C4-2B (cell line): ENCODE data around the gene IFT74.

Experiments
- ZFX ChIP-seq: fragments of 450-650 bp; IDR thresholded peaks from 2 replicates; pipeline ENCODE4 v1.6.1; 2017
- TF ChIP-seq, protein P1 (sequence below): fragments of 450-650 bp; conservative IDR thresholded peaks from 2 replicates; pipeline ENCODE4 v1.5.1; 2017; ENCODE audit warnings: mild to moderate bottlenecking

DNA sequence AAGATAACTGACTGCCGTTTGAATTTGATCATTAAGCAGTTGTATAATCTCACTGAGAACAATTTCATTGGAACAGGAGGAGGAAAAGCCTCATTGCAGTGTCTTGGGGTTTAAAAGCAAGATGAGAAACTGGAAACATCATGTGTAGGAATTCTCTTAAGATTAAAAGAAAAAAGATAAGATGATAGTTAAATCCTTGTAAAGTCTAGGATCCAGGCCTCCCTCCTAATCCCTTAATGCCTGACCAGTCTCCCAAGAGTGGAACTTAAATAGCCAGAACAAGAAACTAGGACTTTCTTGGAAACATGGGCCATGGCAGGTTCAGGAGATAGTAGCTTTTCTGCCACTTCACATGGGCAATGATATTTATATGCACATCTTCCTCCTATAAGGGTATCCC lies 86.3 kb downstream of the IFT74 start:
- TF ChIP-seq, protein P1, sequence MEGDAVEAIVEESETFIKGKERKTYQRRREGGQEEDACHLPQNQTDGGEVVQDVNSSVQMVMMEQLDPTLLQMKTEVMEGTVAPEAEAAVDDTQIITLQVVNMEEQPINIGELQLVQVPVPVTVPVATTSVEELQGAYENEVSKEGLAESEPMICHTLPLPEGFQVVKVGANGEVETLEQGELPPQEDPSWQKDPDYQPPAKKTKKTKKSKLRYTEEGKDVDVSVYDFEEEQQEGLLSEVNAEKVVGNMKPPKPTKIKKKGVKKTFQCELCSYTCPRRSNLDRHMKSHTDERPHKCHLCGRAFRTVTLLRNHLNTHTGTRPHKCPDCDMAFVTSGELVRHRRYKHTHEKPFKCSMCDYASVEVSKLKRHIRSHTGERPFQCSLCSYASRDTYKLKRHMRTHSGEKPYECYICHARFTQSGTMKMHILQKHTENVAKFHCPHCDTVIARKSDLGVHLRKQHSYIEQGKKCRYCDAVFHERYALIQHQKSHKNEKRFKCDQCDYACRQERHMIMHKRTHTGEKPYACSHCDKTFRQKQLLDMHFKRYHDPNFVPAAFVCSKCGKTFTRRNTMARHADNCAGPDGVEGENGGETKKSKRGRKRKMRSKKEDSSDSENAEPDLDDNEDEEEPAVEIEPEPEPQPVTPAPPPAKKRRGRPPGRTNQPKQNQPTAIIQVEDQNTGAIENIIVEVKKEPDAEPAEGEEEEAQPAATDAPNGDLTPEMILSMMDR: no peak
- TF ChIP-seq ZFX: no peak
